T-helper 22 cell (primary cell): ENCODE measurements around the gene CERS3.

Source experiments
- DNase-seq: peaks from one replicate; pipeline ENCODE4 v3.0.0-alpha.2; 2020; ENCODE audit warnings: low read depth

The CERS3 gene

GRCh38 chr15:100383302-100384107 lies 145.2 kb downstream of the CERS3 start:
- no peak for DNase-seq

- DNase-seq = no peak
Measured at GRCh38 chr15:100373942-100374341, 154.8 kb downstream of the CERS3 start.

GRCh38 chr15:100373120-100373896 lies 155.4 kb downstream of the CERS3 start:
- DNase-seq = no peak

- DNase-seq = no peak
Measured at GRCh38 chr15:100372739-100373119, 156.0 kb downstream of the CERS3 start.

GRCh38 chr15:100355342-100355741 lies 173.4 kb downstream of the CERS3 start:
- DNase-seq = no peak

GRCh38 chr15:100353449-100353848 lies 175.3 kb downstream of the CERS3 start:
- DNase-seq = no peak

- DNase-seq = no peak
Measured at GRCh38 chr15:100350434-100351226, 178.1 kb downstream of the CERS3 start.
